ENCODE results near the gene ANKRD23. TPM values are rescaled to one million over a fixed set of nuclear protein-coding genes. Genes with fewer than 3 reads are reported as not detected.

ANKRD23 gene
- total and polyA plus RNA-seq, 8 donors, result 3.0 to 10.5 (median 5.7) TPM

DNA sequence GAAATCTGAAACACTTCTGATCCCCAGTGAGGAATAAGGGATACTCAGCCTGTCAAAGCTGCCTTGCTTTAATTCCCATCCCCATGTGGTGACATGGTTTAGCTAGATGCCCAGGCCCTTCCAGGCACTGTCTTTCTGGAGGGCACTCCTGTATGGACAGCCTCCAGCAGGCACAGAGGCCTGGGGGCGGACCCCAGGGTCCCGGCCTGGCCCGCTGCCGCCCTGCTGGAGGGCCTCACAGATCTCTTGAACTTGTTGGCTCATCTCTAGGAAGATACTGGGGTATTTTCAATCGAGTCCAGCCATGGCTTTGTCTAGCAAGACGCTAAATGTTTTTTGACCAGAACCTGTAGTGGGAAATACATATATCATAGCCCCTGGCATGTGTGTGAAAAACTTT, 48.7 kb downstream of the ANKRD23 start:
- H3K4me3 ChIP-seq, result no peak overlapping the region
- H3K4me1 ChIP-seq, result no peaks in the 10 kb centered on the region
- H3K36me3 ChIP-seq, result peaks cover 0 to 30% of the 10 kb centered on the region in 2 donors
- TF ChIP-seq, protein P1, sequence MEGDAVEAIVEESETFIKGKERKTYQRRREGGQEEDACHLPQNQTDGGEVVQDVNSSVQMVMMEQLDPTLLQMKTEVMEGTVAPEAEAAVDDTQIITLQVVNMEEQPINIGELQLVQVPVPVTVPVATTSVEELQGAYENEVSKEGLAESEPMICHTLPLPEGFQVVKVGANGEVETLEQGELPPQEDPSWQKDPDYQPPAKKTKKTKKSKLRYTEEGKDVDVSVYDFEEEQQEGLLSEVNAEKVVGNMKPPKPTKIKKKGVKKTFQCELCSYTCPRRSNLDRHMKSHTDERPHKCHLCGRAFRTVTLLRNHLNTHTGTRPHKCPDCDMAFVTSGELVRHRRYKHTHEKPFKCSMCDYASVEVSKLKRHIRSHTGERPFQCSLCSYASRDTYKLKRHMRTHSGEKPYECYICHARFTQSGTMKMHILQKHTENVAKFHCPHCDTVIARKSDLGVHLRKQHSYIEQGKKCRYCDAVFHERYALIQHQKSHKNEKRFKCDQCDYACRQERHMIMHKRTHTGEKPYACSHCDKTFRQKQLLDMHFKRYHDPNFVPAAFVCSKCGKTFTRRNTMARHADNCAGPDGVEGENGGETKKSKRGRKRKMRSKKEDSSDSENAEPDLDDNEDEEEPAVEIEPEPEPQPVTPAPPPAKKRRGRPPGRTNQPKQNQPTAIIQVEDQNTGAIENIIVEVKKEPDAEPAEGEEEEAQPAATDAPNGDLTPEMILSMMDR (IDR thresholded peaks at IDR 0.05), result no peak
- H3K9me3 ChIP-seq, result no peaks in the 10 kb centered on the region
- no peak overlapping the region for H3K27ac ChIP-seq
- DNase-seq (peak in 2 of 4 donors; percentile 22 to 64), ATAC-seq (no peak)
- H3K27me3 ChIP-seq, result no peaks in the 10 kb centered on the region
- intact Hi-C loops (cut with DNase I), result no loop called here

DNA sequence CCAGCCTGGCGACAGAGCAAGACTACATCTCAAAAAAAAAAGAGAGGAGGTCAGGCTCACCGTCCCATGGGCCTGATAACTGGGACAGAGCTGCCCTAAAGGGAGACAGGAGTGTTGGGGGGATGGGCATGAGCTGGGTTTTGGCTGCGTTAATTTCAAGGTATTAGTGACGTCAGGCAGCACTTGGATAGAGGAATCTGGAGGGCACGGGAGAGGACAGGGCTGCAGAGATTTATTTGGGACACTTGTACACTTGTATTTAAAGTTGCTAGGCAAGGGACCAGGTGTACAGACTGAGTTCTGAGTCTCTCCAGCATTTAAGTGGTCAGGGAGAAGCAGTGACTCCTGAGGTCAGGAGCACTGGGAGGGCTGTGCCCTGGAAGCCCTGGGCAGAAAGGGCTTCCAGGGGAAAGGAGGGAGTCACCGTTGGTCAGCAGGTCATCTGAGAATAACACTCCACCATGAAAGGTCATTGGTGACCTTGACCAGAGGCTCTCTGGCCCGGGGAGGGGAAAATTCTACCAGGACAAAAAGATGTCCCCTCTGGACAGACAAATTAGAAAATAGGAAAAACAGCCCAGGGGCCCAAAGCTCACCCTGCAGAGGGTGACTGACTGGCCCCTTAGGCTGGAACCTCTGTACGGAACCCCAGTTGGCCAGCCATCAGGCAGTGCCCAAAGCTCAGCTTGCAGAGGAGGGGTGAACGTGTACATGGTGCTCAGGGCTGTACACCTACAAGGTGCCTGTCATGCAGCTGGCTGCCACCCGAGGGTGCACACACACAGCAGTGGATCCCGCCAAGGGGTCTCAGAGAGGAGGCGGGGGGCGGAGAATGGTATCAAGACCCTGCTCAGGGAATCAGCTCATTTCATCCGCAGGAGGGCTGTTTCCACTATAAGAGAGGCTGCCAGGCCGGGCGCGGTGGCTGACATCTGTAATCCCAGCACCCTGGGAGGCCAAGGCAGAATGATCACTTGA, 50.8 kb downstream of the ANKRD23 start:
- Histone ChIP-seq H3K27me3 (no peaks in the 10 kb centered on the region), H3K4me3 (no peak overlapping the region), H3K4me1 (peaks cover 4 to 9% of the 10 kb centered on the region in 2 donors), H3K9me3 (no peaks in the 10 kb centered on the region), H3K27ac (no peak overlapping the region), H3K36me3 (peaks cover 0 to 11% of the 10 kb centered on the region in 2 donors)
- TF ChIP-seq, protein P1 (IDR thresholded peaks at IDR 0.05), result no peak
- intact Hi-C loops (cut with DNase I), result no loop called here
- DNase-seq, result peak in 2 of 4 donors; percentile 38 to 72
- peak; percentile 81 for ATAC-seq

DNA sequence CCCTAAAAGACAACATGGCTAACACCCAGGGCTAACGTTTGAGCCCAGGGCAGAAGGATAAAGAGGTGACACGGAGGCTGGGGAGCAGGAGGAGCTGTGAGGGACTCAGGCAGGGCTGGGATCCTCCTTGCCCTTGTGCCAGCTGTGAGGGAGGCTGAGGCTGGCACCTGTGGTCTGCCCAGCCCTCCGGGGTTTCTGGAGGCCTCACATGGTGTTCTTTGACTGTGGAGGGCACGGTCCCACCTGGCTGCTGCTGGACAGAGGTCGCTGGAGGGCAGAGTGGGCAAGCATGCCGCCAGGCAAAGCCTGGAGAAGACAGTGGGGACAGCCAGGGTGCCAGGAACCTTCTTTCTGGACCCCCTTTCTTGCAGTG, 54.6 kb downstream of the ANKRD23 start:
- ATAC-seq, result no peak
- no peak for DNase-seq
- Histone ChIP-seq H3K4me3 (no peak overlapping the region), H3K9me3 (no peaks in the 10 kb centered on the region), H3K4me1 (peaks cover 8 to 20% of the 10 kb centered on the region in 2 donors), H3K36me3 (no peaks in the 10 kb centered on the region), H3K27me3 (no peaks in the 10 kb centered on the region), H3K27ac (no peak overlapping the region)
- TF ChIP-seq, protein P1 (IDR thresholded peaks at IDR 0.05), result no peak
- intact Hi-C loops (cut with DNase I), result no loop called here

DNA sequence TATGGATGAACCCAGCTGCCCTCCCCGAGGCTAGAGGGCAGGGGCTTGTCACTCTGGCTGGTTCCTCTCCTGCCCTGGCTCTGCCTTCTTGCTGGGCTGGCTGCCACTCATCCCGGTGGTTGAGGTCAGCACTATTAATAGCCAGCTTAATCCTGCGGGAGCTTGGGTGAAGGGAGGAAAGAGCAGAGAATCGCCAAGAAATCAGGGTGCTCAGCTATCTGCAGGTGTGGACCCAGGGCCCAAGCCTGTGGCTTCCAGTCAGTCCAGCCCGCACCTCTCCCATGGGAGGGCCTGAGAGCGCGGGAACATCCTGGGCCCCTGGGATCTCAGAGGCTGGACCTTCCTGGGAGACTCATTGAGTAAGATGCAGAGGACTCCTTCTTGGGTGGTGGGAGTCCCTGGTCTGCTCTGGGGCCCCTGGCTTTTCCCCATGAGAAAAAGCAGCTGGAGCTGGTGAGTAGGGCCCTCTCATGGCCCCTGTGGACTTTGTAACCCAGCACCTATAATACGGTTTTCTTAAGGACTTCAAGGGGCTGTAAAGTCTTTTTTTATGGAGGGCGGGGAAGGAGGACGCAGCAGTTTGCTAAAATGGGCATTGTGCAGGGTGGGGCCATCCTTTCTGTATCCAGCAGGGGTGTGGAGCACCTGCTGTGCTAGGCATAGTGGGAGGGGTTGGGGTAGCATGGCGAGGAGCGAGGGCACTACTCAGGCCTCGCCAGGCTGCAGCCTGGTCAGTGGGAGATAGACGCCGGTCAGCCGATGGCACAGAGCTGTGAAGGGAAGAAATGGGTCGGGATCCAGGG, 55.2 kb downstream of the ANKRD23 start:
- ATAC-seq (peak; percentile 78), DNase-seq (peak in 1 of 4 donors; percentile 50)
- no peaks in the 10 kb centered on the region for H3K36me3 ChIP-seq
- H3K4me1 ChIP-seq, result peaks cover 8 to 20% of the 10 kb centered on the region in 2 donors
- H3K27ac ChIP-seq, result peak overlapping the region in 1 of 2 donors; percentile 48
- H3K9me3 ChIP-seq, result no peaks in the 10 kb centered on the region
- TF ChIP-seq, protein P1 (IDR thresholded peaks at IDR 0.05), result no peak
- H3K27me3 ChIP-seq, result no peaks in the 10 kb centered on the region
- intact Hi-C loops (cut with DNase I), result no loop called here
- H3K4me3 ChIP-seq, result no peak overlapping the region

Small RNAs within 50 kb of the gene (microRNA-seq; reads per million reads assigned to microRNA genes)
- 1.3 to 1.9 reads per million in 2 donors for gene MIR3127

Other genes starting within 250 kb of the ANKRD23 start
- 10 to 100 TPM; 39.9 to 41.2 TPM for gene KANSL3, start 205.7 kb downstream of the ANKRD23 start, total RNA-seq
- gene KANSL3, start 205.7 kb downstream of the ANKRD23 start, polyA plus RNA-seq (ENCODE audit: insufficient read length in 6 of 6), result 10 to 100 TPM; 51.8 to 61.5 (median 55.5) TPM
- gene FER1L5, start 201.3 kb downstream of the ANKRD23 start, total RNA-seq, result under 1 TPM; 0.29 to 0.35 TPM
- gene FER1L5, start 201.3 kb downstream of the ANKRD23 start, polyA plus RNA-seq (ENCODE audit: insufficient read length in 6 of 6), result 1 to 10 TPM in 1 of 6 donors, under 1 TPM in 5; 0.44 to 1.1 (median 0.84) TPM
- gene LMAN2L, start 104.0 kb downstream of the ANKRD23 start, total RNA-seq, result 10 to 100 TPM; 18.4 to 23.2 TPM
- 10 to 100 TPM; 42.7 to 54.7 (median 50.7) TPM for gene LMAN2L, start 104.0 kb downstream of the ANKRD23 start, polyA plus RNA-seq (ENCODE audit: insufficient read length in 6 of 6)
- 10 to 100 TPM; 14.4 to 22.8 TPM for gene CNNM4, start 83.1 kb downstream of the ANKRD23 start, total RNA-seq
- 10 to 100 TPM; 14.1 to 18.4 (median 16.7) TPM for gene CNNM4, start 83.1 kb downstream of the ANKRD23 start, polyA plus RNA-seq (ENCODE audit: insufficient read length in 6 of 6)
- 10 to 100 TPM; 24.8 to 29.0 TPM for gene CNNM3, start 27.8 kb downstream of the ANKRD23 start, total RNA-seq
- 10 to 100 TPM; 30.4 to 37.9 (median 32.9) TPM for gene CNNM3, start 27.8 kb downstream of the ANKRD23 start, polyA plus RNA-seq (ENCODE audit: insufficient read length in 6 of 6)
- gene ANKRD39, start 14.0 kb upstream of the ANKRD23 start, total RNA-seq, result 10 to 100 TPM; 11.8 to 11.9 TPM
- 10 to 100 TPM in 4 of 6 donors, 1 to 10 TPM in 2; 7.9 to 10.5 (median 10.4) TPM for gene ANKRD39, start 14.0 kb upstream of the ANKRD23 start, polyA plus RNA-seq (ENCODE audit: insufficient read length in 6 of 6)
- 10 to 100 TPM; 25.9 to 28.6 TPM for gene SEMA4C, start 26.1 kb upstream of the ANKRD23 start, total RNA-seq
- 10 to 100 TPM; 41.1 to 60.2 (median 47.4) TPM for gene SEMA4C, start 26.1 kb upstream of the ANKRD23 start, polyA plus RNA-seq (ENCODE audit: insufficient read length in 6 of 6)
- gene FAM178B, start 142.6 kb upstream of the ANKRD23 start, total RNA-seq, result under 1 TPM; 0.39 to 0.61 TPM
- gene FAM178B, start 142.6 kb upstream of the ANKRD23 start, polyA plus RNA-seq (ENCODE audit: insufficient read length in 6 of 6), result under 1 TPM; 0.39 to 0.94 (median 0.60) TPM